IPS DF 6.9 (cell line): ENCODE data around the gene ESRRB.

Experiments used
- DNase-seq: peaks from one replicate; pipeline ENCODE4 v3.0.0-alpha.2; 2013; ENCODE audit warnings: low read depth, low spot score
- H3K27ac ChIP-seq: one replicate; pipeline ENCODE4 v1.5.1; 2013; ENCODE audit warnings: low read length, control low read depth
- H3K27me3 ChIP-seq: 2 replicates; pipeline ENCODE4 v1.6.1; 2013; ENCODE audit warnings: mild to moderate bottlenecking, low read length; ENCODE audit not compliant: control insufficient read depth, insufficient read depth
- H3K36me3 ChIP-seq: 2 replicates; pipeline ENCODE4 v1.6.1; 2013; ENCODE audit warnings: low read length; ENCODE audit not compliant: control insufficient read depth, insufficient read depth
- H3K4me1 ChIP-seq: 2 replicates; pipeline ENCODE4 v1.6.1; 2013; ENCODE audit warnings: low read length; ENCODE audit not compliant: control insufficient read depth, insufficient read depth
- H3K4me3 ChIP-seq: 2 replicates; pipeline ENCODE4 v1.5.1; 2013; ENCODE audit warnings: mild to moderate bottlenecking, low read length
- H3K9me3 ChIP-seq: 2 replicates; pipeline ENCODE4 v1.6.1; 2013; ENCODE audit warnings: low read length, inconsistent platforms; ENCODE audit not compliant: control insufficient read depth, insufficient read depth
- WGBS: extraction: QIAGEN DNeasy Blood & Tissue Kit; methylation state at CpG from one replicate; pipeline ENCODE4 v1.1.7; 2013; ENCODE audit warnings: mixed read lengths, missing lambda C conversion rate; ENCODE audit not compliant: insufficient read length, insufficient coverage; 5-methylcytosine and 5-hydroxymethylcytosine counted together

Gene ESRRB

DNA sequence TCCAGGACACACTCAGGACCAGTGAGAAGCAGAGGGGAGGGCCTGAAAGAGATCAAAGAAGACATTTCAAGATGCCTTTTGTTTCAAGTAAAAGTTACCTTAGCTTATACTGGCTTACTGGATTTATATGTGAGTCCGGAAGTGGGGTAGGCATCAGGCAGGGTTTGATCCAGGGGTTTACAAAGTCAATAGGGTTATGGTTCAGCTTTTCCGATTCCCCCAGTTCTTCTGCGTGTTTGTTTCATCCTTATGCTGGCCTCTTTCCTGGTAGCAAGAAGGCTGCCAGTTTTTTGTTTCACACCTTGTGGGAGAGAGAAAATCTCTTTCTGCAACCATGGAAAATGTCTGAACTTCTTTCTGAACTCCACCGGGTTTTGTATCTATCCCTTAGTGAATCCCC is 126.3 kb downstream of the ESRRB start:
- Histone ChIP-seq H3K27me3 (no peaks in the 10 kb centered on the region), H3K36me3 (no peaks in the 10 kb centered on the region), H3K4me1 (no peaks in the 10 kb centered on the region; the same call in 1 of the 2 replicates), H3K27ac (no peak overlapping the region), H3K4me3 (no peak overlapping the region), H3K9me3 (no peaks in the 10 kb centered on the region)
- DNase-seq: no peak
- no CpG with 5 or more reads among the region's 4 CpGs for WGBS

DNA sequence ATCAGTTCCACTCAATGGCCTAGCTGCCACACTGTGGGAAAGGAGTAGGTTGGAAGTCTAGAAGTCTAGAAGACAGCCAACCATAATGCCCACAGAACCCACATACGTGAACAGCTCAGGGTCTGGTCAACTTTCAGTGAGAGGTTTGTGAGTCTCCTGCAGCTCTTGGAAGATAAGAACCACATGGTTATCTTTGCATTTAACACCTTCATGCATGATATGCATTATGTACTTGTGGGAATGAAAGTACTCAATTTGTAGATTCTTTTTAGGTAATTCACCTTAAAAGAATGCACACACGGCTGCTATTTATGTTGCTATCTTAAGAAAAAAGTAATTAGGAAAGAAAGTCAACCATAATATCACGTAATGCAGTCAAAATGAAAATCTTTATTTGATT is 126.7 kb downstream of the ESRRB start:
- Histone ChIP-seq H3K4me1 (no peaks in the 10 kb centered on the region; the same call in 1 of the 2 replicates), H3K27me3 (no peaks in the 10 kb centered on the region), H3K27ac (no peak overlapping the region), H3K4me3 (no peak overlapping the region), H3K9me3 (no peaks in the 10 kb centered on the region), H3K36me3 (no peaks in the 10 kb centered on the region)
- DNase-seq: no peak
- no CpG with 5 or more reads among the region's 3 CpGs for WGBS

DNA sequence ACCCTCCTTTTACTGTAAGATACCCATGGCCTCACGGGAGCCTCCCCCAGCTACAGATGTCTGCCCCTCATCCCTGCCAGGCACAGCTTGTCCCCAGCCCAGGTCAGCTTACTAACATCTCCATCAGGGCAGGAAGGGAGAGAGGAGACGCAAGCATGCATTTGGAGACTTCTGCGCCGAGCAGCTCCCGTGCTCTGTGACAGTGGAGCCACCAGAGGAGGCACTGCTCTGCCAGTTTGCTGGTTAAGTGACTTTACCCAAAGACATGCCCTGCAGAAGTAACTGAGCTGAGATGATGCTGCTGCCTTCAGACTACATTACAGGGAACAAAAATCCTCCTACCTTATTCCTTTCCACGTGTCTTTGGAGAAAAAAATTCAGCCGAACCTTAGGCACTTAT is 133.4 kb downstream of the ESRRB start:
- no peak for DNase-seq
- Histone ChIP-seq H3K27me3 (no peaks in the 10 kb centered on the region), H3K27ac (no peak overlapping the region), H3K9me3 (no peaks in the 10 kb centered on the region), H3K4me1 (peaks cover 8% of the 10 kb centered on the region), H3K4me3 (no peak overlapping the region), H3K36me3 (no peaks in the 10 kb centered on the region)
- WGBS: no CpG with 5 or more reads among the region's 7 CpGs

DNA sequence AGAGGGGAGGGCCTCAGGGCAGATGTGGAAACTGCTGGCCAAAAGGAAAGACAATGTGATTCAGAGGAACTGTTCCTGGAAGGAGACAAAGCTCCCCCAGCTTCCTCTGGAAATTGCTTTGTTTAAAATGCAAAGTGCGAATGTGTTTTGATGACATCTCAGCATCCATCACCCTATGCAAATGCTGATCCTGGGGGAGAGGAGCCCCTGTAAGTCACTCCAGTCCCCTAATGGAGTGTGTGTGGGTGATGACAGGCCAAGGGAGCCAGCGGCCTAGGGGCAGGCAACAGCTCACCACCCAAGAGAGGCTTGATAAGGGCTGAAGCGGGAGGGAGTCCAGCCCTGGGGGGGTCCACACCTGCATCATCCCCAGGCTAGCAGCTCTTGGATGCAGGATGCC is 134.2 kb downstream of the ESRRB start:
- peaks cover 8% of the 10 kb centered on the region for H3K4me1 ChIP-seq
- no peaks in the 10 kb centered on the region for H3K27me3 ChIP-seq
- H3K4me3 ChIP-seq: no peak overlapping the region
- no peaks in the 10 kb centered on the region for H3K36me3 ChIP-seq
- WGBS: no CpG with 5 or more reads among the region's 3 CpGs
- no peak for DNase-seq
- H3K9me3 ChIP-seq: no peaks in the 10 kb centered on the region
- H3K27ac ChIP-seq: no peak overlapping the region

DNA sequence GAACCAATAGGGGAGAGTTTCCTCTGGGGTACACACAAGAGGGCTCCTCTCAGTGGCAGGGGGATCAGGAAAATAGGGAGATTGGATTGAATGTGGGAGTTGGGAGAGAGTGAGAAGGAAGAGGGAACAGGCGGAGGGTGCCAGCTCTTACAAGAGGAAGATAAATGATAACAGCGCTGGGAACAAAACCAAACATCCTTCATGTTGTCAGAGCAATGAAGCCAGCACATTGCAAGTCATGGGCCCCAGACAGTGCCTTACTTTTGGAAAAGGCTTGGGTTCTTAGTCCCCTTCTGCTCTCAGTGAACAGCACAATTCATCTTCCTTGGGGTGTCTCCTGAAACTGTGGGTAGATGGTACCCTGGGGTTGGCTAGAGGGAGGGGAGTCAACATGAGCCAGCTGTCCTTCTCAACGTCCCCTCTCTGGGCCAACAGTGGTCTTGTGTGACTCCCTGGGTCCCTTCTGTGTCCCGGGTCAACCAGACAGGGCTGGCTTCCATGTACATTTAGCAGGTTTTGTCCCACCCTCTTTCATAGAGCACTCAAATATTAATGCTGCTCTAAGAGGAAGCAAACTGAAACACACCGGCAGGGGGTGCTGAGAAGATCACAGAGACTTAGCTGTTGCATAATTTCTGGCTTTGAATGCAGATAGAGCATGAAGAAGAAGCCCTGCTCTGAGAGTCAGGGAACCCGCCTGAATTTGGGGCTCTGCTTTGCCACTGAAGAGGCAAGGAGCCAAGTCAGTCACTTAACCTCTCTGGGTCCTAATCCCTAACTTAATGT is 138.5 kb downstream of the ESRRB start:
- Histone ChIP-seq H3K27ac (no peak overlapping the region), H3K36me3 (no peaks in the 10 kb centered on the region), H3K4me3 (no peak overlapping the region), H3K4me1 (peaks cover 8% of the 10 kb centered on the region), H3K9me3 (no peaks in the 10 kb centered on the region), H3K27me3 (no peaks in the 10 kb centered on the region)
- DNase-seq: no peak
- 100% methylated on average over 1 of the region's 6 CpGs for WGBS

DNA sequence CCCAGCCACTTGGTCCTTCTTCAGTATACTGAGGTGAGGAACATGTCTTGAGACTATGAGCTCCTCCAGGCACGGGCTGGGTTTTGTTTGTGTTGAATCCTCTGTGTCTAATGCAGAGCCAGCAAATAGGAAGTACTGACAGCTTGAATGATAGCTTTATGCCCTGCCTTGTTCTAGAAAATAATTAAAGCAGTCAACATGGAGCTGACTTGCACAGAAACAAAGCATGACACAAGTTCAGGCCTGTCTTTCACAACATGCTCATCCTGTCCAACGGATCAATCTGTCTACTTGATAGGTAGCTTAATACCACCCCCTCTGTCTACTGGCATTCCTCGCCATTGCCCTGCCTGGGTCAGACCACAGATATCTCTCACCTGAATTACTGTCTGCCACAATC is 140.9 kb downstream of the ESRRB start:
- no peaks in the 10 kb centered on the region for H3K4me1 ChIP-seq
- no peaks in the 10 kb centered on the region for H3K27me3 ChIP-seq
- no peak overlapping the region for H3K27ac ChIP-seq
- no peaks in the 10 kb centered on the region for H3K9me3 ChIP-seq
- H3K4me3 ChIP-seq: no peak overlapping the region
- no peak for DNase-seq
- no CpG with 5 or more reads among the region's 3 CpGs for WGBS
- no peaks in the 10 kb centered on the region for H3K36me3 ChIP-seq

DNA sequence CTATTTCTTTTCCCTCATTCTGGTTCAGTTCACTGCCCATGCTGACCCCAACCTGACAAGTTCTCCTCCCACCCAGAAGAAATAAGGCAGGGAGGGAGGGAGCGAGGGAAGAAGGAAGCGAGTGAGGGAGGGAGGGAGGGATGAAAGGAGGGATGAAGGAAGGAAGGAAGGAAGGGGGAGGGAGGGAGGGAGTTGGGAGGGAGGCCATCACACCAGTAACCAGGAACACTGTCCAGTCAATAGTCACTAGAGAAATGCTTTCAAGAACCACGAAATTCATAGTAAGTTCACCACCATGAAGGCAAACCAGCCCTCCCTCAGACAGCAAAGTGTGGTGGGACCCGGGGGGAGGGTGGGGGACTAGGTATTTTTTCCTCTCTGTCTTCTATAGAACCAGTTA is 142.4 kb downstream of the ESRRB start:
- H3K9me3 ChIP-seq: no peaks in the 10 kb centered on the region
- H3K36me3 ChIP-seq: no peaks in the 10 kb centered on the region
- no peak overlapping the region for H3K4me3 ChIP-seq
- no peak overlapping the region for H3K27ac ChIP-seq
- no peaks in the 10 kb centered on the region for H3K4me1 ChIP-seq
- no peaks in the 10 kb centered on the region for H3K27me3 ChIP-seq
- 63% methylated on average over 2 of the region's 4 CpGs for WGBS
- DNase-seq: no peak

DNA sequence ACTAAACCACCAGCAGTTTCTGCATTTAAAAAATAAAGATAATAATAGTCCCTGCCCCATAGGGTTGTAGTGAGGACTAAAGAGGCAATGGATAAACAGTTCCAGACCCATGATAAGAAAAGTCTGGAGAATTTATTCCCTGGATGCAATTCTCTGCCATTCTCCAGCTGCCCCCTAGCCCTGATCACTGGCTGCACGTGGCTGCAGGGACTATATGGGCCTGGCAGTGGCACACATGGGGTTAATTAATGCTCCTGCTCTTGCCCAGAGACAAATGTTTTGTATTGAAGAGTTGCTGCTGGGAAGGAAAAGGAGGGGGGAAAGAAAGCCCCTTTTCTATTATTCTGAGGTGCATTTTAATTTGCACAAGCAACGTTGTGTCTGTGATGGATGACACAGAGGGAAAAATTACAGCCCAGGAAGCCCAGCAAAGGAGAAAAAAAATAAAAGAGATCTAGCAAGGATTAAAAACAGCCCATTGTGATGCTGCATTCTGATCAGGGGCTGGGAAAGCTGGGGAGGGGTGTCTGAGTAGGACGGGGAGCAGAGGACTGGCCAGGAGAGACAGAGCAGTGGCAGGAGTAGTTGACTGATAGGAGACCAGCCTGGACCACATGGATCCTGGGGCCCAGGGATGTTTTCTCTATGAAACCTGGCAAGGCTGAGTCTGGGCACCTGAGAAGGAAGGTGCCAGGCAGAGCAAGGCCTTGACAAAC is 149.3 kb downstream of the ESRRB start:
- no peaks in the 10 kb centered on the region for H3K27me3 ChIP-seq
- no peaks in the 10 kb centered on the region for H3K4me1 ChIP-seq
- H3K27ac ChIP-seq: no peak overlapping the region
- no peaks in the 10 kb centered on the region for H3K9me3 ChIP-seq
- no peaks in the 10 kb centered on the region for H3K36me3 ChIP-seq
- H3K4me3 ChIP-seq: no peak overlapping the region
- no peak for DNase-seq
- WGBS: no CpG with 5 or more reads among the region's 3 CpGs

DNA sequence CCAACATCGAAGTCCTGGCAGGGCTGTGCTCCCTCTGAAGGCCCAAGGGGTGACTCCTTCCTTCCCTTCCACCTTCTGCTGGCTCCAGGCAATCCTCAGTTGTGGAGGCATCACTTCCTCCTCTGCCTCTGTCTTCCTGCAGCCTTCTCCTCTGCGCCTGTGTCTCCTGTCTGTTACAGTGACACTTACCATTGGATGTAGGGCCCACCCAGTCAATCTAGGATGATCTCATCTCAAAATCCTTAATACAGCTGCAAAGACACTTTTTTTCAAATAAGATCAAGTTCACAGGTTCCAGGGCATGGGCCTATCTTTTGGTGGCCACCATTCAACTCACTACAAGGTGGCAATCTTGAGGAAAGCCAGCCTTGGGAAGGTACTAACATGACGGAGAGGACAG is 155.1 kb downstream of the ESRRB start:
- no peaks in the 10 kb centered on the region for H3K9me3 ChIP-seq
- H3K4me1 ChIP-seq: peaks cover 1% of the 10 kb centered on the region; the same call in 1 of the 2 replicates
- H3K27ac ChIP-seq: no peak overlapping the region
- no peaks in the 10 kb centered on the region for H3K36me3 ChIP-seq
- no peak for DNase-seq
- WGBS: no CpG with 5 or more reads among the region's 3 CpGs
- H3K4me3 ChIP-seq: no peak overlapping the region
- no peaks in the 10 kb centered on the region for H3K27me3 ChIP-seq

DNA sequence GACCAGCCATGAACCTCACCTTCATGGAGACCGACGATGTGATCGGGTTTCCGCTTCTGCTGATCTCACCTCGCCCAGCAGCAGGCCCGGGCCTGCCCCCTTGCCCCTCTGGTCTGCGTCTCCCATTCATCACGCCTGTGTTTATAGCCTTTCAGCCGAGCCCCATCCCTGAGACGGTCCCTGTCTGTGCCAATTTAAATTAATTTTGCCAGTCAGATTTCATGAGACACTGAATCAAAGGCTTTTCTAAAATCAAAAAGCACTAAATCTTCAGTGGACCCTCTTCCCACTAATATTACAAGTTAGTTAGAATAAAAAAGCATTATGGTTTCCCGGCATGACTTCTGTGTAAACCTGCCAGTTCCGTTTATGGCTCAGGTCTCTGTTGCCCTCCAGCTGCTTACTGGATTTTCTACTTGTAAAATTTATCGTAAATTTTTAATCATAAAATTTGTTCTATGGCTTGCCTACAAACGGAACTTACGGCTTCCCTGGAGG is 155.9 kb downstream of the ESRRB start:
- H3K4me1 ChIP-seq: peaks cover 1% of the 10 kb centered on the region; the same call in 1 of the 2 replicates
- H3K4me3 ChIP-seq: no peak overlapping the region
- no peaks in the 10 kb centered on the region for H3K9me3 ChIP-seq
- WGBS: no CpG with 5 or more reads among the region's 15 CpGs
- no peak for DNase-seq
- H3K27ac ChIP-seq: no peak overlapping the region
- no peaks in the 10 kb centered on the region for H3K36me3 ChIP-seq
- no peaks in the 10 kb centered on the region for H3K27me3 ChIP-seq
